Right lobe of liver (tissue), 6 donors: ENCODE measurements around the gene GMDS. TPM values are rescaled to one million over a fixed set of nuclear protein-coding genes. Genes with fewer than 3 reads are reported as not detected.

Experiments used
- ATAC-seq, 4 donors: fragments of 200-7000 bp; cut with Tn5 transposase; one replicate each; pipeline ENCODE4 v1.9.1; 2020; ENCODE audit warnings: mild to moderate bottlenecking in 4 of 4, moderate library complexity in 4 of 4
- DNase-seq, 3 donors: peaks; one replicate each; pipeline ENCODE4 v3.0.0-alpha.2; 2020
- H3K27ac ChIP-seq, 3 donors: fragments of 200-600 bp; one replicate each; pipeline ENCODE4 v1.8.0; 2022
- H3K27me3 ChIP-seq, 2 donors: fragments of 200-600 bp; one replicate each; pipeline ENCODE4 v1.8.0; 2022
- H3K36me3 ChIP-seq, 4 donors: fragments of 200-600 bp; sonication (generic) in 1 of 4; one replicate each; pipeline versions ENCODE4 v1.5.1 to v1.8.0; 2017 to 2022; ENCODE audit warnings: control low read depth in 1 of 4
- H3K4me1 ChIP-seq, 4 donors: fragments of 200-600 bp; sonication (generic) in 1 of 4; one replicate each; pipeline versions ENCODE4 v1.5.1 to v1.8.0; 2017 to 2022; ENCODE audit warnings: control low read depth in 1 of 4
- H3K4me3 ChIP-seq, 3 donors: fragments of 200-600 bp; one replicate each; pipeline ENCODE4 v1.8.0; 2022
- H3K9me3 ChIP-seq, 4 donors: fragments of 200-600 bp; sonication (generic) in 1 of 4; one replicate each; pipeline versions ENCODE4 v1.5.1 to v1.8.0; 2017 to 2022; ENCODE audit warnings: control low read depth in 1 of 4
- CTCF ChIP-seq, 4 donors: fragments of 200-600 bp in 3 of 4; fragments of 450-650 bp in 1 of 4; IDR thresholded peaks; one replicate each; pipeline versions ENCODE4 v1.5.1 to v1.8.0; 2016 to 2022; ENCODE audit warnings: antibody characterized with exemption in 4 of 4, mild to moderate bottlenecking in 2 of 4
- POLR2A ChIP-seq: fragments of 450-650 bp; IDR thresholded peaks from one replicate; pipeline ENCODE4 v1.6.1; 2017; ENCODE audit warnings: antibody characterized with exemption, mild to moderate bottlenecking
- WGBS: methylation state at CpG from one replicate; pipeline ENCODE4 v1.1.6; 2018; ENCODE audit warnings: low coverage, low lambda C conversion rate; ENCODE audit not compliant: insufficient coverage; ENCODE audit errors: missing lambda C conversion rate; 5-methylcytosine and 5-hydroxymethylcytosine counted together
- intact Hi-C, 2 donors: fragments of 100-400 bp; cut with DNase I; formaldehyde crosslinking; loops; one replicate each; pipeline versions ENCODE4 v1.11.2 to v1.14.1; 2022
- total RNA-seq, 6 experiments: library from RNA; depleted of rRNA in 2 of 6; stranded (reverse); fragments of >200 nt in 2 of 6; fragmentation: NEBNext Ultra II Directional in 3 of 6; extraction: Animal tissue kit (Norgen Biotek cat#: 25700) in 3 of 6; gene quantifications; one replicate each; pipeline versions ENCODE4 v1.1.0 to v1.2.4, GENCODE V29; 2016 to 2023
- donor health status: DM: no; HTN: yes; CAD: no.
- donor health status: DM: no; HTN: no; CAD: no.
- donor health status: DM: no; HTN: no; CAD: no.
- donor health status: DM: no; HTN: yes; CAD: no.
- donor health status: DM: no; HTN: yes; CAD: no.

GMDS gene
- total RNA-seq, 6 experiments from 2014 or later, result 15.9 to 34.4 (median 23.4) TPM

GRCh38 chr6:1658212-1659005, 587.0 kb downstream of the GMDS start:
- H3K9me3 ChIP-seq, result no peaks in the 10 kb centered on the region
- no peak overlapping the region for H3K4me3 ChIP-seq
- no peak for ATAC-seq
- no peak for DNase-seq
- H3K36me3 ChIP-seq, result no peaks in the 10 kb centered on the region
- H3K4me1 ChIP-seq, result no peaks in the 10 kb centered on the region
- intact Hi-C loops, result no loop called here
- WGBS, result 90% methylated on average over 10 of the region's 15 CpGs
- H3K27ac ChIP-seq, result no peak overlapping the region
- TF ChIP-seq POLR2A (no peak), CTCF (IDR thresholded peaks at IDR 0.05) (no peak)
- no peaks in the 10 kb centered on the region for H3K27me3 ChIP-seq

GRCh38 chr6:1657771-1658165, 587.6 kb downstream of the GMDS start:
- TF ChIP-seq POLR2A (no peak), CTCF (IDR thresholded peaks at IDR 0.05) (no peak)
- H3K4me3 ChIP-seq, result no peak overlapping the region
- H3K27ac ChIP-seq, result no peak overlapping the region
- H3K4me1 ChIP-seq, result no peaks in the 10 kb centered on the region
- no peak for DNase-seq
- H3K27me3 ChIP-seq, result no peaks in the 10 kb centered on the region
- H3K36me3 ChIP-seq, result no peaks in the 10 kb centered on the region
- intact Hi-C loops, result no loop called here
- H3K9me3 ChIP-seq, result no peaks in the 10 kb centered on the region
- no peak for ATAC-seq
- WGBS, result 88% methylated on average over 7 of the region's 7 CpGs

GRCh38 chr6:1657116-1657770, 588.2 kb downstream of the GMDS start:
- intact Hi-C loops, result no loop called here
- Histone ChIP-seq H3K36me3 (no peaks in the 10 kb centered on the region), H3K27ac (no peak overlapping the region), H3K27me3 (no peaks in the 10 kb centered on the region), H3K9me3 (no peaks in the 10 kb centered on the region), H3K4me3 (no peak overlapping the region), H3K4me1 (no peaks in the 10 kb centered on the region)
- ATAC-seq (no peak), DNase-seq (no peak)
- WGBS, result 89% methylated on average over 13 of the region's 13 CpGs
- no peak for TF ChIP-seq POLR2A
- TF ChIP-seq CTCF (IDR thresholded peaks at IDR 0.05), result no peak

- H3K36me3 ChIP-seq, result no peaks in the 10 kb centered on the region
- H3K27me3 ChIP-seq, result no peaks in the 10 kb centered on the region
- peaks cover 0 to 5% (median 0%) of the 10 kb centered on the region in 4 donors for H3K4me1 ChIP-seq
- no peak overlapping the region for H3K4me3 ChIP-seq
- intact Hi-C loops, result no loop called here
- 72% methylated on average over 4 of the region's 4 CpGs for WGBS
- H3K27ac ChIP-seq, result no peak overlapping the region
- no peak for ATAC-seq
- no peak for TF ChIP-seq CTCF (IDR thresholded peaks at IDR 0.05)
- TF ChIP-seq POLR2A, result no peak
- no peak for DNase-seq
- no peaks in the 10 kb centered on the region for H3K9me3 ChIP-seq
Measured at GRCh38 chr6:1654054-1654453, 591.4 kb downstream of the GMDS start.
